Neural crest cell (in vitro differentiated cells): Measurements from ENCODE around the gene NDUFS3. TPM values are rescaled to one million over a fixed set of nuclear protein-coding genes. Genes with fewer than 3 reads are reported as not detected.
A peak's percentile ranks its signal among the peaks of the same experiment; 100 is the strongest.
"Not testable (repeated sequence)": the region's sequence is repeated elsewhere in the genome, so short reads cannot be mapped to it uniquely, and the experiment has no call there.

ENCODE experiments used
- DNase-seq: peaks from one replicate; pipeline ENCODE4 v3.0.0; 2021; ENCODE audit warnings: low read depth, mixed read lengths, low spot score
- H3K27ac Mint-ChIP-seq: one replicate; pipeline ENCODE4 v1.8.0; 2021; ENCODE audit warnings: mild to moderate bottlenecking, mixed read lengths; ENCODE audit not compliant: unreplicated experiment
- H3K27me3 Mint-ChIP-seq: 2 replicates; pipeline ENCODE4 v1.8.0; 2021; ENCODE audit warnings: low read depth, mild to moderate bottlenecking, mixed read lengths
- H3K36me3 Mint-ChIP-seq: 2 replicates; pipeline ENCODE4 v1.8.0; 2021; ENCODE audit warnings: low read depth, mild to moderate bottlenecking, mixed read lengths
- H3K4me1 Mint-ChIP-seq: 2 replicates; pipeline ENCODE4 v1.8.0; 2021; ENCODE audit warnings: mixed read lengths
- H3K4me3 Mint-ChIP-seq: one replicate; pipeline ENCODE4 v1.8.0; 2021; ENCODE audit warnings: mild to moderate bottlenecking, mixed read lengths
- H3K9me3 Mint-ChIP-seq: 2 replicates; pipeline ENCODE4 v1.8.0; 2021; ENCODE audit warnings: mixed read lengths
- CTCF ChIP-seq: fragments of 200-600 bp; sonication (generic); conservative IDR thresholded peaks from 2 replicates; pipeline ENCODE4 v1.5.0; 2021; ENCODE audit warnings: antibody characterized with exemption, mild to moderate bottlenecking
- total RNA-seq: library from RNA; stranded (reverse); gene quantifications from 2 replicates; pipeline ENCODE4 v1.2.1, GENCODE V29; 2021

The NDUFS3 gene
- total RNA-seq, 1 donor from 2014 or later = 172 TPM

GRCh38 chr11:47541070-47541469 lies 37.8 kb upstream of the NDUFS3 start:
- Mint-ChIP-seq H3K4me3 (no peak overlapping the region), H3K36me3 (no peaks in the 10 kb centered on the region), H3K4me1 (peaks cover 35% of the 10 kb centered on the region), H3K9me3 (no peaks in the 10 kb centered on the region), H3K27me3 (no peaks in the 10 kb centered on the region), H3K27ac (no peak overlapping the region)
- no peak for DNase-seq
- no peak for TF ChIP-seq CTCF

GRCh38 chr11:47545298-47545697 lies 33.6 kb upstream of the NDUFS3 start:
- no peak overlapping the region for H3K27ac Mint-ChIP-seq
- H3K4me1 Mint-ChIP-seq = peaks cover 30% of the 10 kb centered on the region
- no peak for DNase-seq
- H3K4me3 Mint-ChIP-seq = no peak overlapping the region
- no peak for TF ChIP-seq CTCF
- H3K36me3 Mint-ChIP-seq = peaks cover 2% of the 10 kb centered on the region
- no peaks in the 10 kb centered on the region for H3K27me3 Mint-ChIP-seq
- no peaks in the 10 kb centered on the region for H3K9me3 Mint-ChIP-seq

- H3K9me3 Mint-ChIP-seq, H3K36me3 Mint-ChIP-seq, DNase-seq, H3K27me3 Mint-ChIP-seq, H3K27ac Mint-ChIP-seq: not testable (repeated sequence)
- H3K4me3 Mint-ChIP-seq = peak overlapping the region; percentile 19
- peaks cover 30% of the 10 kb centered on the region for H3K4me1 Mint-ChIP-seq
Observed at GRCh38 chr11:47546274-47546673, 32.6 kb upstream of the NDUFS3 start.

- Mint-ChIP-seq H3K4me1 (peaks cover 42% of the 10 kb centered on the region), H3K27ac (no peak overlapping the region), H3K36me3 (peaks cover 6% of the 10 kb centered on the region), H3K9me3 (no peaks in the 10 kb centered on the region), H3K27me3 (no peaks in the 10 kb centered on the region), H3K4me3 (peak overlapping the region; percentile 99)
- no peak for TF ChIP-seq CTCF
- no peak for DNase-seq
Observed at GRCh38 chr11:47550288-47551047, 28.4 kb upstream of the NDUFS3 start.

- Mint-ChIP-seq H3K27ac (no peak overlapping the region), H3K4me1 (peaks cover 42% of the 10 kb centered on the region), H3K9me3 (no peaks in the 10 kb centered on the region), H3K4me3 (peak overlapping the region; percentile 99), H3K27me3 (no peaks in the 10 kb centered on the region), H3K36me3 (peaks cover 6% of the 10 kb centered on the region)
- peak; percentile 52 for TF ChIP-seq CTCF
- DNase-seq = no peak
Observed at GRCh38 chr11:47551086-47551485, 27.8 kb upstream of the NDUFS3 start.

- peak overlapping the region; percentile 99 for H3K4me3 Mint-ChIP-seq
- peaks cover 6% of the 10 kb centered on the region for H3K36me3 Mint-ChIP-seq
- no peaks in the 10 kb centered on the region for H3K27me3 Mint-ChIP-seq
- no peaks in the 10 kb centered on the region for H3K9me3 Mint-ChIP-seq
- peaks cover 40% of the 10 kb centered on the region for H3K4me1 Mint-ChIP-seq
- peak overlapping the region; percentile 99 for H3K27ac Mint-ChIP-seq
- no peak for TF ChIP-seq CTCF
- peak; percentile 20 for DNase-seq
Observed at GRCh38 chr11:47552056-47552565, 26.8 kb upstream of the NDUFS3 start.
